ENCODE results near the gene PRR16.
"Not testable (repeated sequence)": the region's sequence is repeated elsewhere in the genome, so short reads cannot be mapped to it uniquely, and the experiment has no call there.

DNA sequence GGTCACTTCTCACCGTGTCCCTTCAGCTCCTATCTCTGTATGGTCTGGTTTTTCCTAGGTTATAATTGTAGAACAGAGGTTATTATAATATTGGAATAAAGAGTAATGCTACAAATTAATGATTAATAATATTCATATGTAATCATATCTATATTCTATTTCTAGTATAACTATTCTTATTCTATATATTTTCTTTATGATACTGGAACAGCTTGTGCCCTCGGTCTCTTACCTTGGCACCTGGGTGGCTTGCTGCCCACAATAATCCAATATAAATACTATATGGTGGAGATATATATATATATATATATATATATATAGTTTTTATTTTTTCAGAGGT, 5.6 kb upstream of the PRR16 start:
- TF ChIP-seq, protein P1, sequence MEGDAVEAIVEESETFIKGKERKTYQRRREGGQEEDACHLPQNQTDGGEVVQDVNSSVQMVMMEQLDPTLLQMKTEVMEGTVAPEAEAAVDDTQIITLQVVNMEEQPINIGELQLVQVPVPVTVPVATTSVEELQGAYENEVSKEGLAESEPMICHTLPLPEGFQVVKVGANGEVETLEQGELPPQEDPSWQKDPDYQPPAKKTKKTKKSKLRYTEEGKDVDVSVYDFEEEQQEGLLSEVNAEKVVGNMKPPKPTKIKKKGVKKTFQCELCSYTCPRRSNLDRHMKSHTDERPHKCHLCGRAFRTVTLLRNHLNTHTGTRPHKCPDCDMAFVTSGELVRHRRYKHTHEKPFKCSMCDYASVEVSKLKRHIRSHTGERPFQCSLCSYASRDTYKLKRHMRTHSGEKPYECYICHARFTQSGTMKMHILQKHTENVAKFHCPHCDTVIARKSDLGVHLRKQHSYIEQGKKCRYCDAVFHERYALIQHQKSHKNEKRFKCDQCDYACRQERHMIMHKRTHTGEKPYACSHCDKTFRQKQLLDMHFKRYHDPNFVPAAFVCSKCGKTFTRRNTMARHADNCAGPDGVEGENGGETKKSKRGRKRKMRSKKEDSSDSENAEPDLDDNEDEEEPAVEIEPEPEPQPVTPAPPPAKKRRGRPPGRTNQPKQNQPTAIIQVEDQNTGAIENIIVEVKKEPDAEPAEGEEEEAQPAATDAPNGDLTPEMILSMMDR (IDR thresholded peaks at IDR 0.05; ENCODE audit: poor library complexity): not testable (repeated sequence)
- not testable (repeated sequence) for TF ChIP-seq EZH2phosphoT487 (IDR thresholded peaks at IDR 0.05; ENCODE audit: low read depth, severe bottlenecking, unreplicated experiment)
